ENCODE data around the gene STPG3.

DNA sequence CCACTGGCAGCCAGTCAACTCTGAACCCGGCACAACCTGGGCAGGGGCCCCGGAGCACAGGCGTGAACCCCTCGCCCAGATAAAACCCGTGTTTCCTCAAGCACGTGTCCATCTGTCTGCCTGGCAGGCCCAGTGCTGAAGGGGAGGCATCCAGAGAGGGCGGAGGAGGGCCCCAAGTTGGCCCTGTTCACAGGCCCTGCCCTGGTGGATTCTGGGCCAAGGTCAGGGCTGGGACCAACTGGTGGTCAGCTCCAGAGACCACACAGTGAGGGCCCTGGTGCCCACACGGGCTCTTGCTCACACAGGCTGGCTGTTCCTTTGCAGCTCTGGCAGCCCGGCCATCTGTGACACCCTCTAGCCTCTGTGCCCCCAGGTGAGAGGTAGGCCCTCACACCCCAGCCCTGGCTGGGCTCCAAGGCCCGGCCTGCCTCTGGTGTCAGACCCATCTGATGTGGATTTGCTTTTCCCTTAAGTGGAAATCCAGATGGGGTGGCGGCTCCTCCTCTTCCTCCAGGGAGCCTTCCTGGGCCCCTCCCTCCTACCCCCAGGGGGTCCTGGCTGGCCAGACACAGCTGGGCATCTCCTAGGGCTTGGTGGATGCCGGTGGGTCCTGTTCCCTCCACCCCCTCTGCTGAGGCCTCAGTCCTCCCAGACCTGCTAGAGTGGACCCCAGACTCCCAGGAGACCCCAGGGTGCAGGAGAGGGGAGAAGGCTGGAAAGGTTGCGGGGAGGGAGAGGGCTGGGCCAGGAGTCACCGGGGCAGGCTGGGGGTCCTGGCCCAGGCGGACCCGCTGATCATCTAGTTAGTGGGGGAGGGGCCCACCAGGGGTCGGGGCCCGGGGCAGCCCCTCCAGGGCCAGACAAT, 525 bp upstream of the STPG3 start:
- TF ChIP-seq POLR2AphosphoS5 (IDR thresholded peaks at IDR 0.05) (no peak), POLR2A (IDR thresholded peaks at IDR 0.05) (no peak)
- TF ChIP-seq, protein P1, sequence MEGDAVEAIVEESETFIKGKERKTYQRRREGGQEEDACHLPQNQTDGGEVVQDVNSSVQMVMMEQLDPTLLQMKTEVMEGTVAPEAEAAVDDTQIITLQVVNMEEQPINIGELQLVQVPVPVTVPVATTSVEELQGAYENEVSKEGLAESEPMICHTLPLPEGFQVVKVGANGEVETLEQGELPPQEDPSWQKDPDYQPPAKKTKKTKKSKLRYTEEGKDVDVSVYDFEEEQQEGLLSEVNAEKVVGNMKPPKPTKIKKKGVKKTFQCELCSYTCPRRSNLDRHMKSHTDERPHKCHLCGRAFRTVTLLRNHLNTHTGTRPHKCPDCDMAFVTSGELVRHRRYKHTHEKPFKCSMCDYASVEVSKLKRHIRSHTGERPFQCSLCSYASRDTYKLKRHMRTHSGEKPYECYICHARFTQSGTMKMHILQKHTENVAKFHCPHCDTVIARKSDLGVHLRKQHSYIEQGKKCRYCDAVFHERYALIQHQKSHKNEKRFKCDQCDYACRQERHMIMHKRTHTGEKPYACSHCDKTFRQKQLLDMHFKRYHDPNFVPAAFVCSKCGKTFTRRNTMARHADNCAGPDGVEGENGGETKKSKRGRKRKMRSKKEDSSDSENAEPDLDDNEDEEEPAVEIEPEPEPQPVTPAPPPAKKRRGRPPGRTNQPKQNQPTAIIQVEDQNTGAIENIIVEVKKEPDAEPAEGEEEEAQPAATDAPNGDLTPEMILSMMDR (IDR thresholded peaks at IDR 0.05 in 8 of 11, conservative IDR thresholded peaks at IDR 0.05 in 3 of 11): no peak

Measured in spleen (tissue), 7 donors.